ENCODE data around the gene LYPD6B. TPM values are rescaled to one million over a fixed set of nuclear protein-coding genes. Genes with fewer than 3 reads are reported as not detected.

The LYPD6B gene
- total RNA-seq, 1 experiment from 2014 or later = 0.75 TPM

GRCh38 chr2:148998831-148999200, 39.7 kb upstream of the LYPD6B start:
- Histone ChIP-seq H3K4me2 (ENCODE audit: low read depth, low read length, poor library complexity, severe bottlenecking) (no peak overlapping the region), H3K9me2 (replicated peaks; ENCODE audit: insufficient read depth, low read length) (no peaks in the 10 kb centered on the region), H3K9ac (ENCODE audit: low read length) (no peak overlapping the region), H2AFZ (ENCODE audit: low read length) (no peak overlapping the region), H3K79me2 (ENCODE audit: low read length) (no peaks in the 10 kb centered on the region), H3K36me3 (ENCODE audit: insufficient read depth, low read length) (no peaks in the 10 kb centered on the region), H3K4me3 (ENCODE audit: low read length) (no peak overlapping the region), H3K27me3 (ENCODE audit: low read length) (no peaks in the 10 kb centered on the region), H3K27ac (ENCODE audit: low read length) (no peak overlapping the region), H3K9me3 (ENCODE audit: low read length) (no peaks in the 10 kb centered on the region), H4K20me1 (ENCODE audit: insufficient read depth, low read depth, low read length) (no peaks in the 10 kb centered on the region), H3K4me1 (ENCODE audit: low read length) (no peaks in the 10 kb centered on the region)
- no peak for DNase-seq

- H3K9ac ChIP-seq (ENCODE audit: low read length) = no peak overlapping the region
- H3K9me3 ChIP-seq (ENCODE audit: low read length) = no peaks in the 10 kb centered on the region
- no peaks in the 10 kb centered on the region for H4K20me1 ChIP-seq (ENCODE audit: insufficient read depth, low read depth, low read length)
- H3K79me2 ChIP-seq (ENCODE audit: low read length) = no peaks in the 10 kb centered on the region
- H2AFZ ChIP-seq (ENCODE audit: low read length) = no peak overlapping the region
- no peak overlapping the region for H3K27ac ChIP-seq (ENCODE audit: low read length)
- no peaks in the 10 kb centered on the region for H3K4me1 ChIP-seq (ENCODE audit: low read length)
- DNase-seq = no peak
- H3K27me3 ChIP-seq (ENCODE audit: low read length) = no peaks in the 10 kb centered on the region
- H3K4me3 ChIP-seq (ENCODE audit: low read length) = no peak overlapping the region
- H3K4me2 ChIP-seq (ENCODE audit: low read depth, low read length, poor library complexity, severe bottlenecking) = no peak overlapping the region
- H3K9me2 ChIP-seq (replicated peaks; ENCODE audit: insufficient read depth, low read length) = no peaks in the 10 kb centered on the region
- no peaks in the 10 kb centered on the region for H3K36me3 ChIP-seq (ENCODE audit: insufficient read depth, low read length)
These were observed 39.0 kb upstream of the LYPD6B start for GRCh38 chr2:148999451-148999921.

- Histone ChIP-seq H3K4me1 (ENCODE audit: low read length) (no peaks in the 10 kb centered on the region), H3K9ac (ENCODE audit: low read length) (no peak overlapping the region), H3K9me2 (replicated peaks; ENCODE audit: insufficient read depth, low read length) (no peaks in the 10 kb centered on the region), H3K4me2 (ENCODE audit: low read depth, low read length, poor library complexity, severe bottlenecking) (no peak overlapping the region), H3K4me3 (ENCODE audit: low read length) (no peak overlapping the region), H4K20me1 (ENCODE audit: insufficient read depth, low read depth, low read length) (no peaks in the 10 kb centered on the region), H3K79me2 (ENCODE audit: low read length) (no peaks in the 10 kb centered on the region), H3K36me3 (ENCODE audit: insufficient read depth, low read length) (no peaks in the 10 kb centered on the region), H3K27me3 (ENCODE audit: low read length) (no peaks in the 10 kb centered on the region), H3K9me3 (ENCODE audit: low read length) (no peaks in the 10 kb centered on the region), H3K27ac (ENCODE audit: low read length) (no peak overlapping the region), H2AFZ (ENCODE audit: low read length) (no peak overlapping the region)
- no peak for DNase-seq
These were observed 38.2 kb upstream of the LYPD6B start for GRCh38 chr2:149000158-149000938.

GRCh38 chr2:149001496-149001895, 37.0 kb upstream of the LYPD6B start:
- Histone ChIP-seq H3K4me3 (ENCODE audit: low read length) (no peak overlapping the region), H3K4me1 (ENCODE audit: low read length) (no peaks in the 10 kb centered on the region), H3K27me3 (ENCODE audit: low read length) (no peaks in the 10 kb centered on the region), H4K20me1 (ENCODE audit: insufficient read depth, low read depth, low read length) (no peaks in the 10 kb centered on the region), H3K79me2 (ENCODE audit: low read length) (no peaks in the 10 kb centered on the region), H3K4me2 (ENCODE audit: low read depth, low read length, poor library complexity, severe bottlenecking) (no peak overlapping the region), H3K9ac (ENCODE audit: low read length) (no peak overlapping the region), H3K9me2 (replicated peaks; ENCODE audit: insufficient read depth, low read length) (no peaks in the 10 kb centered on the region), H3K9me3 (ENCODE audit: low read length) (no peaks in the 10 kb centered on the region), H2AFZ (ENCODE audit: low read length) (no peak overlapping the region), H3K36me3 (ENCODE audit: insufficient read depth, low read length) (no peaks in the 10 kb centered on the region), H3K27ac (ENCODE audit: low read length) (no peak overlapping the region)
- no peak for DNase-seq

GRCh38 chr2:149002378-149002890, 36.1 kb upstream of the LYPD6B start:
- no peak overlapping the region for H3K4me3 ChIP-seq (ENCODE audit: low read length)
- no peak overlapping the region for H3K4me2 ChIP-seq (ENCODE audit: low read depth, low read length, poor library complexity, severe bottlenecking)
- H3K9me2 ChIP-seq (replicated peaks; ENCODE audit: insufficient read depth, low read length) = no peaks in the 10 kb centered on the region
- no peaks in the 10 kb centered on the region for H3K9me3 ChIP-seq (ENCODE audit: low read length)
- no peak overlapping the region for H3K27ac ChIP-seq (ENCODE audit: low read length)
- H3K79me2 ChIP-seq (ENCODE audit: low read length) = no peaks in the 10 kb centered on the region
- H3K36me3 ChIP-seq (ENCODE audit: insufficient read depth, low read length) = no peaks in the 10 kb centered on the region
- H2AFZ ChIP-seq (ENCODE audit: low read length) = no peak overlapping the region
- no peaks in the 10 kb centered on the region for H3K27me3 ChIP-seq (ENCODE audit: low read length)
- no peak for DNase-seq
- no peak overlapping the region for H3K9ac ChIP-seq (ENCODE audit: low read length)
- H3K4me1 ChIP-seq (ENCODE audit: low read length) = no peaks in the 10 kb centered on the region
- no peaks in the 10 kb centered on the region for H4K20me1 ChIP-seq (ENCODE audit: insufficient read depth, low read depth, low read length)

- H3K36me3 ChIP-seq (ENCODE audit: insufficient read depth, low read length) = no peaks in the 10 kb centered on the region
- H3K79me2 ChIP-seq (ENCODE audit: low read length) = no peaks in the 10 kb centered on the region
- H3K27ac ChIP-seq (ENCODE audit: low read length) = no peak overlapping the region
- no peaks in the 10 kb centered on the region for H3K9me2 ChIP-seq (replicated peaks; ENCODE audit: insufficient read depth, low read length)
- H3K9ac ChIP-seq (ENCODE audit: low read length) = no peak overlapping the region
- no peaks in the 10 kb centered on the region for H3K4me1 ChIP-seq (ENCODE audit: low read length)
- H3K4me3 ChIP-seq (ENCODE audit: low read length) = no peak overlapping the region
- no peaks in the 10 kb centered on the region for H3K9me3 ChIP-seq (ENCODE audit: low read length)
- no peaks in the 10 kb centered on the region for H3K27me3 ChIP-seq (ENCODE audit: low read length)
- DNase-seq = no peak
- H3K4me2 ChIP-seq (ENCODE audit: low read depth, low read length, poor library complexity, severe bottlenecking) = no peak overlapping the region
- no peak overlapping the region for H2AFZ ChIP-seq (ENCODE audit: low read length)
- H4K20me1 ChIP-seq (ENCODE audit: insufficient read depth, low read depth, low read length) = no peaks in the 10 kb centered on the region
These were observed 35.4 kb upstream of the LYPD6B start for GRCh38 chr2:149002891-149003740.

GRCh38 chr2:149004836-149005235, 33.7 kb upstream of the LYPD6B start:
- no peak for DNase-seq
- Histone ChIP-seq H3K4me2 (ENCODE audit: low read depth, low read length, poor library complexity, severe bottlenecking) (no peak overlapping the region), H4K20me1 (ENCODE audit: insufficient read depth, low read depth, low read length) (no peaks in the 10 kb centered on the region), H3K9ac (ENCODE audit: low read length) (no peak overlapping the region), H3K79me2 (ENCODE audit: low read length) (no peaks in the 10 kb centered on the region), H3K9me2 (replicated peaks; ENCODE audit: insufficient read depth, low read length) (no peaks in the 10 kb centered on the region), H3K4me3 (ENCODE audit: low read length) (no peak overlapping the region), H3K27ac (ENCODE audit: low read length) (no peak overlapping the region), H3K27me3 (ENCODE audit: low read length) (no peaks in the 10 kb centered on the region), H3K9me3 (ENCODE audit: low read length) (no peaks in the 10 kb centered on the region), H2AFZ (ENCODE audit: low read length) (no peak overlapping the region), H3K36me3 (ENCODE audit: insufficient read depth, low read length) (no peaks in the 10 kb centered on the region), H3K4me1 (ENCODE audit: low read length) (no peaks in the 10 kb centered on the region)

- Histone ChIP-seq H3K27ac (ENCODE audit: low read length) (no peak overlapping the region), H3K9me2 (replicated peaks; ENCODE audit: insufficient read depth, low read length) (no peaks in the 10 kb centered on the region), H3K79me2 (ENCODE audit: low read length) (no peaks in the 10 kb centered on the region), H3K4me1 (ENCODE audit: low read length) (no peaks in the 10 kb centered on the region), H3K9ac (ENCODE audit: low read length) (no peak overlapping the region), H3K36me3 (ENCODE audit: insufficient read depth, low read length) (no peaks in the 10 kb centered on the region), H3K4me2 (ENCODE audit: low read depth, low read length, poor library complexity, severe bottlenecking) (no peak overlapping the region), H3K4me3 (ENCODE audit: low read length) (no peak overlapping the region), H3K9me3 (ENCODE audit: low read length) (no peaks in the 10 kb centered on the region), H2AFZ (ENCODE audit: low read length) (no peak overlapping the region), H3K27me3 (ENCODE audit: low read length) (no peaks in the 10 kb centered on the region), H4K20me1 (ENCODE audit: insufficient read depth, low read depth, low read length) (no peaks in the 10 kb centered on the region)
- no peak for DNase-seq
These were observed 32.9 kb upstream of the LYPD6B start for GRCh38 chr2:149005471-149006077.
